H9 (cell line): Measurements from ENCODE around the gene TTN. TPM values are rescaled to one million over a fixed set of nuclear protein-coding genes. Genes with fewer than 3 reads are reported as not detected.

ENCODE experiments used
- DNase-seq: peaks from one replicate; pipeline ENCODE4 v3.0.0-alpha.2; 2017
- H2AFZ ChIP-seq: one replicate; pipeline ENCODE4 v1.6.1; 2013; ENCODE audit warnings: mild to moderate bottlenecking, low read length, control low read depth, moderate library complexity
- H2AK5ac ChIP-seq: 2 replicates; pipeline ENCODE4 v1.6.1; 2013; ENCODE audit warnings: low read length, control low read depth, mixed read lengths; ENCODE audit not compliant: insufficient read length
- H2BK120ac ChIP-seq: one replicate; pipeline ENCODE4 v1.6.1; 2013; ENCODE audit warnings: low read depth, mild to moderate bottlenecking, low read length, control low read depth, inconsistent platforms; ENCODE audit not compliant: poor library complexity, severe bottlenecking
- H2BK12ac ChIP-seq: 2 replicates; pipeline ENCODE4 v1.6.1; 2013; ENCODE audit warnings: low read length, control low read depth, mixed read lengths, low read depth; ENCODE audit not compliant: insufficient read length
- H2BK15ac ChIP-seq: 2 replicates; pipeline ENCODE4 v1.6.1; 2013; ENCODE audit warnings: low read depth, low read length, control low read depth
- H2BK20ac ChIP-seq: one replicate; pipeline ENCODE4 v1.6.1; 2013; ENCODE audit warnings: low read depth, mild to moderate bottlenecking, low read length, control low read depth, inconsistent platforms; ENCODE audit not compliant: poor library complexity, severe bottlenecking
- H2BK5ac ChIP-seq: 2 replicates; pipeline ENCODE4 v1.6.1; 2013; ENCODE audit warnings: low read length, control low read depth, mixed read lengths; ENCODE audit not compliant: insufficient read length
- H3K14ac ChIP-seq: 2 replicates; pipeline ENCODE4 v1.6.1; 2013; ENCODE audit warnings: low read length, control low read depth; ENCODE audit not compliant: insufficient read depth
- H3K18ac ChIP-seq: 2 replicates; pipeline ENCODE4 v1.6.1; 2013; ENCODE audit warnings: low read depth, mild to moderate bottlenecking, mixed read lengths, low read length, control low read depth; ENCODE audit not compliant: insufficient read length
- H3K23ac ChIP-seq: 2 replicates; pipeline ENCODE4 v1.6.1; 2013; ENCODE audit warnings: low read length, control low read depth, mixed read lengths, low read depth; ENCODE audit not compliant: insufficient read length
- H3K23me2 ChIP-seq: 2 replicates; pipeline ENCODE4 v1.6.1; 2013; ENCODE audit warnings: low read depth, mild to moderate bottlenecking, mixed read lengths, low read length, control low read depth; ENCODE audit not compliant: insufficient read length, poor library complexity, severe bottlenecking
- H3K27ac ChIP-seq: 2 replicates; pipeline ENCODE4 v1.5.1; 2013; ENCODE audit warnings: low read length, control low read depth, mixed read lengths, low read depth; ENCODE audit not compliant: insufficient read length
- H3K27me3 ChIP-seq: 2 replicates; pipeline ENCODE4 v1.6.1; 2013; ENCODE audit warnings: low read length, control low read depth, inconsistent platforms; ENCODE audit not compliant: insufficient read depth
- H3K4ac ChIP-seq: 2 replicates; pipeline ENCODE4 v1.6.1; 2013; ENCODE audit warnings: low read depth, mild to moderate bottlenecking, control low read depth, inconsistent platforms, low read length, moderate library complexity
- H3K4me1 ChIP-seq: 2 replicates; pipeline ENCODE4 v1.6.1; 2013; ENCODE audit warnings: low read length, control low read depth, inconsistent platforms; ENCODE audit not compliant: insufficient read depth
- H3K4me2 ChIP-seq: 2 replicates; pipeline ENCODE4 v1.6.1; 2013; ENCODE audit warnings: low read length, control low read depth, mixed read lengths; ENCODE audit not compliant: insufficient read length, insufficient read depth
- H3K56ac ChIP-seq: 2 replicates; pipeline ENCODE4 v1.6.1; 2013; ENCODE audit warnings: low read depth, mild to moderate bottlenecking, mixed read lengths, low read length, control low read depth; ENCODE audit not compliant: insufficient read length
- H3K79me1 ChIP-seq: 2 replicates; pipeline ENCODE4 v1.6.1; 2013; ENCODE audit warnings: low read depth, mild to moderate bottlenecking, moderate library complexity, low read length, control low read depth, inconsistent platforms; ENCODE audit not compliant: insufficient read depth, poor library complexity, severe bottlenecking
- H3K79me2 ChIP-seq: 2 replicates; pipeline ENCODE4 v1.6.1; 2013; ENCODE audit warnings: low read length, control low read depth, inconsistent platforms; ENCODE audit not compliant: insufficient read depth
- H3K9ac ChIP-seq: 2 replicates; pipeline ENCODE4 v1.6.1; 2013; ENCODE audit warnings: low read length, control low read depth, mixed read lengths; ENCODE audit not compliant: insufficient read length; ENCODE audit errors: extremely low read depth
- H3K9me3 ChIP-seq: one replicate; pipeline ENCODE4 v1.6.1; 2013; ENCODE audit warnings: low read depth, low read length, inconsistent platforms; ENCODE audit not compliant: control insufficient read depth
- H3T11ph ChIP-seq: one replicate; pipeline ENCODE4 v1.6.1; 2013; ENCODE audit warnings: mild to moderate bottlenecking, low read length, control low read depth, inconsistent platforms
- H4K20me1 ChIP-seq: one replicate; pipeline ENCODE4 v1.6.1; 2013; ENCODE audit not compliant: control insufficient read depth, insufficient read length, insufficient read depth
- H4K5ac ChIP-seq: 2 replicates; pipeline ENCODE4 v1.6.1; 2013; ENCODE audit warnings: low read depth, mild to moderate bottlenecking, mixed read lengths, low read length, control low read depth; ENCODE audit not compliant: insufficient read length
- H4K8ac ChIP-seq: replicated peaks from 2 replicates; pipeline ENCODE4 v1.6.1; 2013; ENCODE audit warnings: low read length, control low read depth, mixed read lengths, low read depth; ENCODE audit not compliant: insufficient read length
- H4K91ac ChIP-seq: 2 replicates; pipeline ENCODE4 v1.6.1; 2013; ENCODE audit warnings: low read depth, mild to moderate bottlenecking, moderate library complexity, mixed read lengths, low read length, control low read depth; ENCODE audit not compliant: insufficient read length
- H3K27ac Mint-ChIP-seq, 3 experiments: 2 replicates in 2 of 3; 3 replicates in 1 of 3; pipeline ENCODE4 v1.8.0; 2020 to 2021; ENCODE audit warnings: mixed read lengths in 3 of 3, mild to moderate bottlenecking in 1 of 3, moderate library complexity in 1 of 3
- H3K27me3 Mint-ChIP-seq: 2 replicates; pipeline ENCODE4 v1.8.0; 2021; ENCODE audit warnings: low read depth, mild to moderate bottlenecking, moderate library complexity, mixed read lengths
- H3K36me3 Mint-ChIP-seq, 3 experiments: 2 replicates in 2 of 3; 3 replicates in 1 of 3; pipeline ENCODE4 v1.8.0; 2020 to 2021; ENCODE audit warnings: low read depth in 3 of 3, mixed read lengths in 3 of 3; ENCODE audit not compliant: insufficient read depth in 1 of 3
- H3K4me1 Mint-ChIP-seq, 2 experiments: 2 replicates each; pipeline ENCODE4 v1.8.0; 2020; ENCODE audit warnings: mixed read lengths in 2 of 2
- H3K4me3 Mint-ChIP-seq, 2 experiments: 2 replicates in 1 of 2; 3 replicates in 1 of 2; pipeline ENCODE4 v1.8.0; 2020 to 2021; ENCODE audit warnings: mild to moderate bottlenecking in 2 of 2, mixed read lengths in 2 of 2, moderate library complexity in 1 of 2
- H3K9me3 Mint-ChIP-seq, 2 experiments: 2 replicates in 1 of 2; 3 replicates in 1 of 2; pipeline ENCODE4 v1.8.0; 2020; ENCODE audit warnings: mild to moderate bottlenecking in 2 of 2, mixed read lengths in 2 of 2, moderate library complexity in 1 of 2
- CTCF ChIP-seq: fragments of 200-600 bp; sonication (generic); conservative IDR thresholded peaks from 3 replicates; pipeline ENCODE4 v1.8.0; 2021; ENCODE audit warnings: antibody characterized with exemption, mild to moderate bottlenecking
- WGBS: extraction: QIAGEN DNeasy Blood & Tissue Kit; methylation state at CpG from one replicate; pipeline ENCODE4 v1.1.7; 2013; ENCODE audit warnings: missing lambda C conversion rate, low lambda C conversion rate, mixed read lengths; ENCODE audit not compliant: insufficient read length; ENCODE audit errors: extremely low coverage; 5-methylcytosine and 5-hydroxymethylcytosine counted together
- total RNA-seq: library from RNA; stranded (reverse); gene quantifications from 2 replicates; pipeline ENCODE4 v1.2.1, GENCODE V29; 2021

TTN gene
- total RNA-seq, 1 experiment from 2014 or later = 0.70 TPM

GRCh38 chr2:178770518-178770917 is 36.7 kb downstream of the TTN start:
- no peak overlapping the region for H3K4ac ChIP-seq
- no peak overlapping the region for H4K91ac ChIP-seq
- H2BK120ac ChIP-seq = no peak overlapping the region
- no peak overlapping the region for H3K9ac ChIP-seq
- H4K5ac ChIP-seq = no peak overlapping the region
- H3K4me2 ChIP-seq = no peak overlapping the region
- no peaks in the 10 kb centered on the region for H3K27me3 Mint-ChIP-seq
- H2BK20ac ChIP-seq = no peak overlapping the region
- H3K27me3 ChIP-seq = no peaks in the 10 kb centered on the region
- H2AFZ ChIP-seq = no peak overlapping the region
- no peak for DNase-seq
- H2BK12ac ChIP-seq = no peak overlapping the region
- H3T11ph ChIP-seq = no peak overlapping the region
- no peaks in the 10 kb centered on the region for H3K4me1 Mint-ChIP-seq
- no peak overlapping the region for H3K27ac ChIP-seq
- H4K20me1 ChIP-seq = no peaks in the 10 kb centered on the region
- no peak overlapping the region for H2BK5ac ChIP-seq
- H2AK5ac ChIP-seq = no peak overlapping the region
- H3K27ac Mint-ChIP-seq = no peak overlapping the region; a peak in 1 of 7 replicates
- no peak overlapping the region for H3K4me3 Mint-ChIP-seq
- no peaks in the 10 kb centered on the region for H3K4me1 ChIP-seq
- no peak overlapping the region for H3K18ac ChIP-seq
- H2BK15ac ChIP-seq = no peak overlapping the region
- H3K9me3 ChIP-seq = no peaks in the 10 kb centered on the region
- no peaks in the 10 kb centered on the region for H3K79me2 ChIP-seq
- no CpG with 5 or more reads among the region's 2 CpGs for WGBS
- no peak overlapping the region for H3K56ac ChIP-seq
- no peaks in the 10 kb centered on the region for H3K23me2 ChIP-seq
- H3K36me3 Mint-ChIP-seq = no peaks in the 10 kb centered on the region; a peak in 2 of 7 replicates
- no peak overlapping the region for H3K14ac ChIP-seq
- H3K9me3 Mint-ChIP-seq = no peaks in the 10 kb centered on the region; a peak in 1 of 5 replicates
- H3K79me1 ChIP-seq = no peaks in the 10 kb centered on the region
- TF ChIP-seq CTCF = no peak
- no peak overlapping the region for H4K8ac ChIP-seq
- H3K23ac ChIP-seq = no peak overlapping the region
